Retinal pigment epithelial cell (primary cell): ENCODE measurements around the gene ITGB7.
"Not testable (repeated sequence)": the region's sequence is repeated elsewhere in the genome, so short reads cannot be mapped to it uniquely, and the experiment has no call there.

Experiments used
- DNase-seq: peaks from one replicate; pipeline ENCODE4 v3.0.0-alpha.2; 2010; ENCODE audit warnings: low read depth
- H3K4me3 ChIP-seq: 2 replicates; pipeline ENCODE4 v1.5.1; 2011; ENCODE audit warnings: mild to moderate bottlenecking, low read length, control low read depth, moderate library complexity
- TF ChIP-seq, protein P1 (sequence below): conservative IDR thresholded peaks from 2 replicates; pipeline ENCODE4 v1.5.1; 2011; ENCODE audit warnings: low read depth, low read length, control low read depth, inconsistent platforms

ITGB7 gene

DNA sequence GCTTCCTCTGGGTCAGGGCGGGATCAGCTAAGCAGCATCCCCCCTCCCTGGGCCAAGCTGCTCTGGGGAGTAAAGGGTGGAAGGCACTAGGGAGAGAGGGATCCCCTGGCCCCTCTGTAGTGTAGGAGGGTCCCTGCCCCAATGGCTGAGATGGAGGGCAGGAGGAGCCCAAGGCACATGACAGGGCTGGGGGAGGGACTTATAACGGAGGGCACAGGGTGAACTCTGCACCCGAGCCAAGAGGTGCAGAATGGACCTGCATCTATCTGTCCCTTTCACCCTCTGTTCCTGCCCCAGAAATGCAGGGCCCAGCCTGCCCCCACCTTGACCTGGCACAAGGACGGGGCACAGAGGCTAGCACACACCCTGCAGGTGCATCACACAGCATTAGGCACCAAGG lies 3.8 kb upstream of the ITGB7 start:
- H3K4me3 ChIP-seq = no peak overlapping the region
- TF ChIP-seq, protein P1, sequence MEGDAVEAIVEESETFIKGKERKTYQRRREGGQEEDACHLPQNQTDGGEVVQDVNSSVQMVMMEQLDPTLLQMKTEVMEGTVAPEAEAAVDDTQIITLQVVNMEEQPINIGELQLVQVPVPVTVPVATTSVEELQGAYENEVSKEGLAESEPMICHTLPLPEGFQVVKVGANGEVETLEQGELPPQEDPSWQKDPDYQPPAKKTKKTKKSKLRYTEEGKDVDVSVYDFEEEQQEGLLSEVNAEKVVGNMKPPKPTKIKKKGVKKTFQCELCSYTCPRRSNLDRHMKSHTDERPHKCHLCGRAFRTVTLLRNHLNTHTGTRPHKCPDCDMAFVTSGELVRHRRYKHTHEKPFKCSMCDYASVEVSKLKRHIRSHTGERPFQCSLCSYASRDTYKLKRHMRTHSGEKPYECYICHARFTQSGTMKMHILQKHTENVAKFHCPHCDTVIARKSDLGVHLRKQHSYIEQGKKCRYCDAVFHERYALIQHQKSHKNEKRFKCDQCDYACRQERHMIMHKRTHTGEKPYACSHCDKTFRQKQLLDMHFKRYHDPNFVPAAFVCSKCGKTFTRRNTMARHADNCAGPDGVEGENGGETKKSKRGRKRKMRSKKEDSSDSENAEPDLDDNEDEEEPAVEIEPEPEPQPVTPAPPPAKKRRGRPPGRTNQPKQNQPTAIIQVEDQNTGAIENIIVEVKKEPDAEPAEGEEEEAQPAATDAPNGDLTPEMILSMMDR = no peak
- no peak for DNase-seq

DNA sequence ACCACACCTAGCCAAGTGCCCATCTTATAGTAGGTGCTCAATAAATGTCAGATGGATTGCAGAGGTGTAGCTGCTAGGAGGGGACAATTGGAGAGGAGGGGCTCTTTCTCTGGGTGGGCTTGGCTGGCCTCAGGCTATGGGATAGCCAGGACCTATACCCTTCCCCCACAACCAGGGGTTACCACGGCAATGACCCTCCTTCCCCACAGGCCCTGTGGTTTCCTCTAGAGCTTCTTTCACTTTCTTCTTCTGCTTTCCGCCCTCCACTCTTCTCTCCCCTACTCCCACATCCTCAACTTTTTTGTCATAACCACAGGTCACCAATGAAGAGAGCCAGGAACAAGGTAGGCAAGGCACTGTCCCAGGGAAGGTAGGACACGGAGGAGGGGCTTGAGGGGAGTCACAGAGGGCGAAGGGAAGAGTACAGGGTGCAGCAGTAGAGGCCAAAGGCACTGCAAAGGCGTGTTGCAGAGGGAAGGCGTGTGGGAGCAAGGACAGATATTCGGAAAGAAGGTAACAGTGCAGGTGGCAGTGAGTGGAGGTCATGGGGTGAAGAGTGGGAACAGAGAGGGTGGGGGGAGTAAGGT lies 1.9 kb upstream of the ITGB7 start:
- TF ChIP-seq, protein P1 = no peak
- H3K4me3 ChIP-seq = no peak overlapping the region
- no peak for DNase-seq

DNA sequence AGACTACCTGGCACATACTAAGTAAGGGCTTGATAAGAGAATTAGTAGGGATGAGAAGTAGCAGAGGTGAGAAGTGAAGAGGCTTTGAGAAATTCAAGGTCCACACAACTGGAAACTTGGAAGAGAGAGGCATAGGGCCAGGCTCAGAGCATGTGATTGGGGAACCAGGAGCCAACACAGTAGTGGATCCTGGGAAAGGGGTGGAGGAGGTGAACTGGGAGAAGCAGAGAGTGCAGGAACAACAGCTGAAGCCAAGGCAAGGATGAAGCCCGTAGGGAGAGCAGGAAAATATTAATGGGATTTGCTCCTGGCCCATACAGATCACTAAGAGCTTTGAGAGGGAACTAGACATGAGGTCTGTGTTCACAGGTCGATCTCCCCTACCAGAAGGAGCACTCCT lies 1.4 kb upstream of the ITGB7 start:
- TF ChIP-seq, protein P1 = no peak
- no peak overlapping the region for H3K4me3 ChIP-seq
- DNase-seq = no peak

DNA sequence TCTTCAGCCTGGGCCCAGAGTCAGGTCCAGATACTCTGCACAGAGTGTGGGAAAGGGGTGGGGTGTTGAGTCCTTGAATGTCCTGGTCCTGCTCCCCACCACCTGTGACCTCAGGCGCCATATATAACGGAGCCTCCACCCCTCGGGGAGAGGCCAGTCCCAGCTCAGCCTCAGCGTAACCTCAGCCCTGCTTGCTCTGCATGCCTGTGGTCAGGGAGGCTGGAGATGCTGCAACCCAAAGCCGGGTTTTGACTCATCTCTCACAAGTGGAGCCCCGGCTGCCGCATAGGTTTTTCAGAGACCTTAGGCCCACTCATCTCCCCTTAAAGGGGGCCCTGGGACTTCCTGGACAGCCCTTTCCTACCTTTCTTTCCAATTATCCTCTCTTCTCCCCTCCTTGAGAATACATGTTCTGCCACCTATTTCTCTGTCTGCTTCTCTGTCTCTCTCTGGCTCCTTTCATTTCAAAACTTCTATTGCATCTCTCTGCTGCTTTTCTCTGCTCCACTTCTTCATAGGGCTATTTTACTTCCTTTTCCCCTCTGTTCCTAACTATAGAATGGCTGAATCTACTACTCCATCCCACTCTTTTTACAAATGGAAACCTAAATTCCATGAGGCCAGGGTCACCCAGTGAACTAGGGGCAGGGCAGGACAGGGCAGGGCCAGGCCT lies 1.2 kb downstream of the ITGB7 start:
- H3K4me3 ChIP-seq = no peak overlapping the region
- TF ChIP-seq, protein P1 = no peak
- DNase-seq = no peak

DNA sequence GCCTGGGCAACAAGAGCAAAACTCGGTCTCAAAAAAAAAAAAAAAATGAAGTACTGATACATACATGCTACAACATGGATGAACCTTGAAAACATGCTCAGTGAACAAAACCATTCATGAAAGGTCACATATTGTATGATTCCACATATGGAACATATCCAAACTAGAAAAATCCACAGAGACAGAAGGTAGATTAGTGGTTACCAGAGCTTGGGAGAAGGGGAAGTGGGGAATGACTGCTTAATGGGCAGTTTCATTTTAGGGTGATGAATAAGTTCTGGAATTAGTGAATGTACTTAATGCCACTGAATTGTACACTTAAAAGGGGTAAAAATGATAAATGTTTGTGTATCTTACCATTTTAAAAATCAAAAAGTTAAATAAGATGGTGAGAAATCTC lies 2.7 kb downstream of the ITGB7 start:
- no peak for DNase-seq
- no peak overlapping the region for H3K4me3 ChIP-seq
- TF ChIP-seq, protein P1 = no peak

DNA sequence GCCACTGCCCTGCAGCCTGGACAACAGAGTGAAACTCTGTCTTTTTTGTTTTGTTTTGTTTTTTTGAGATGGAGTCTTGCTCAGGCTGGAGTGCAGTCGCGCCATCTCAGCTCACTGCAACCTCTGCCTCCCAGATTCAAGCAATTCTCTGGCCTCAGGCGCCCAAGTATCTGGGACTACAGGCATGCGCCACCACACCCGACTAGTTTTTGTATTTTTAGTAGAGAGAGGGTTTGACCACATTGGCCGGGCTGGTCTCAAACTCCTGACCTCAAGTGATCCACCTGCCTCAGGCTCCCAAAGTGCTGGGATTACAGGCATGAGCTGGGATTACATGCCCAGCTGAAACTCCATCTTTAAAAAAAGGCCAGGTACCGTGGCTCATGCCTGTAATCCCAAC lies 4.7 kb downstream of the ITGB7 start:
- not testable (repeated sequence) for DNase-seq, H3K4me3 ChIP-seq

DNA sequence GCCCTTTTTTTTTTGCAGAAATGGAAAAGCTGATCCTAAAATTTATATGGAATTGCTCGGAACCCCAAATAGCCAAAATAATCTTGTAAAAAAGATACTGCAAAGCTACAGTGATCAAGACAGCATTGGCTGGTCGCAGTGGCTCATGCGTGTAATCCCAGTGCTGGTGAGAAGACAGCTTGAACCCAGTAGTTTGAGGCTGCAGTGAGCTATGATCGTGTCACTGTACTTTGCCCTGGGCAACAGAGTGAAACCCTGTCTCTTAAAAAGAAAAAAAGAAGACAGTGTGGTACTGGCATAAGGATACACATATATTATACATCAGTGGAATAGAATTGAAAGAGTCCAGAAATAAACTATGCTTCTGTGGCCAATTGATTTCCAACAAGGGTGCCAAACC lies 5.4 kb downstream of the ITGB7 start:
- TF ChIP-seq, protein P1 = no peak
- no peak for DNase-seq
- no peak overlapping the region for H3K4me3 ChIP-seq

DNA sequence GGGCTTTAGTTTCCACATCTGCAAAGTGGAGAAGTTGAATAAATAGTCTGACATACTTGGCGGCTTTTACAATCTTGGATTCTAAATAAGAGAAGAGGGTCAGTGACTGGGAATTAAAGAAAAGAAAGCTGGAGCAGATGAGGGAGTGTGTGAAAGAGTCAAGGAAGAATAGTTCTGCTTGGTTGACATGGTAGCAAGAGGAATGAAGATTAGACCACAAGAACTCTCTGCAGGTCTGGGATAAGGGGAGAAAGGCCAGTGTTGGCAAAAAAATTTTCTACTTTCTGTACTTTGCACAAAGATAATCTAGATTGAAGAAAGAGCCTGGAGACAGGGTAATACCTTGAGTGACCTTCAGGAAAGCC lies 5.9 kb downstream of the ITGB7 start:
- no peak overlapping the region for H3K4me3 ChIP-seq
- DNase-seq = no peak
- TF ChIP-seq, protein P1 = no peak
